Measurements from ENCODE around the gene ACADSB. TPM values are rescaled to one million over a fixed set of nuclear protein-coding genes. Genes with fewer than 3 reads are reported as not detected.

ACADSB gene
- polyA plus RNA-seq, 1 of the 3 experiments (the other 2 are of a cell fraction) = 5.9 TPM

DNA sequence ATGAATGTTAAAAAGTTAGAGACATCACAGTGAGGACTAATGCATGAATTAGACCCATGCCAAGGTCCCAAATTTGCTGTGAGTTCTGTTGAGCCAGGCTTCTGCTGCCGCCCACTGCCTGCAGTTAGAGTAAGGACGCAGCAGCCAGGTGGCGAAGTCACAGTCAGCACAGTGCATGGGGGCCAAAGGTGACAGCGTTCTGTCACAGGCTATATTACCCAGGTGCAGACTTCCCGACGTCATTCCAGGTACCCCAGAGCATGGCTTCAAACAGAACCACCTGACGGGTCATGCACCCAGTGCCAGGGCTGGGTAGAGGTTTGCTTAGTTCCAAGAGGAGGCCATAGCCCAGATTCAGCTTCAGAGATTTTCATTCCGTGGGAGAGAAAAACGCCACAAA is 93.1 kb downstream of the ACADSB start:
- no peak for TF ChIP-seq FOXJ3 (CRISPR knock-in tag; IDR thresholded peaks at IDR 0.05)
- TF ChIP-seq YY1 (IDR thresholded peaks at IDR 0.05; ENCODE audit: low read depth) = no peak
- TF ChIP-seq TCF12 (IDR thresholded peaks at IDR 0.05) = no peak
- TF ChIP-seq CHD2 (IDR thresholded peaks at IDR 0.05; ENCODE audit: low read length, partially characterized antibody) = no peak
- TF ChIP-seq, protein P1, sequence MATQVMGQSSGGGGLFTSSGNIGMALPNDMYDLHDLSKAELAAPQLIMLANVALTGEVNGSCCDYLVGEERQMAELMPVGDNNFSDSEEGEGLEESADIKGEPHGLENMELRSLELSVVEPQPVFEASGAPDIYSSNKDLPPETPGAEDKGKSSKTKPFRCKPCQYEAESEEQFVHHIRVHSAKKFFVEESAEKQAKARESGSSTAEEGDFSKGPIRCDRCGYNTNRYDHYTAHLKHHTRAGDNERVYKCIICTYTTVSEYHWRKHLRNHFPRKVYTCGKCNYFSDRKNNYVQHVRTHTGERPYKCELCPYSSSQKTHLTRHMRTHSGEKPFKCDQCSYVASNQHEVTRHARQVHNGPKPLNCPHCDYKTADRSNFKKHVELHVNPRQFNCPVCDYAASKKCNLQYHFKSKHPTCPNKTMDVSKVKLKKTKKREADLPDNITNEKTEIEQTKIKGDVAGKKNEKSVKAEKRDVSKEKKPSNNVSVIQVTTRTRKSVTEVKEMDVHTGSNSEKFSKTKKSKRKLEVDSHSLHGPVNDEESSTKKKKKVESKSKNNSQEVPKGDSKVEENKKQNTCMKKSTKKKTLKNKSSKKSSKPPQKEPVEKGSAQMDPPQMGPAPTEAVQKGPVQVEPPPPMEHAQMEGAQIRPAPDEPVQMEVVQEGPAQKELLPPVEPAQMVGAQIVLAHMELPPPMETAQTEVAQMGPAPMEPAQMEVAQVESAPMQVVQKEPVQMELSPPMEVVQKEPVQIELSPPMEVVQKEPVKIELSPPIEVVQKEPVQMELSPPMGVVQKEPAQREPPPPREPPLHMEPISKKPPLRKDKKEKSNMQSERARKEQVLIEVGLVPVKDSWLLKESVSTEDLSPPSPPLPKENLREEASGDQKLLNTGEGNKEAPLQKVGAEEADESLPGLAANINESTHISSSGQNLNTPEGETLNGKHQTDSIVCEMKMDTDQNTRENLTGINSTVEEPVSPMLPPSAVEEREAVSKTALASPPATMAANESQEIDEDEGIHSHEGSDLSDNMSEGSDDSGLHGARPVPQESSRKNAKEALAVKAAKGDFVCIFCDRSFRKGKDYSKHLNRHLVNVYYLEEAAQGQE (IDR thresholded peaks at IDR 0.05; ENCODE audit: low read depth, low read length) = no peak
- TF ChIP-seq MXI1 (IDR thresholded peaks at IDR 0.05; ENCODE audit: low read depth, low read length) = no peak
- TF ChIP-seq, protein P2, sequence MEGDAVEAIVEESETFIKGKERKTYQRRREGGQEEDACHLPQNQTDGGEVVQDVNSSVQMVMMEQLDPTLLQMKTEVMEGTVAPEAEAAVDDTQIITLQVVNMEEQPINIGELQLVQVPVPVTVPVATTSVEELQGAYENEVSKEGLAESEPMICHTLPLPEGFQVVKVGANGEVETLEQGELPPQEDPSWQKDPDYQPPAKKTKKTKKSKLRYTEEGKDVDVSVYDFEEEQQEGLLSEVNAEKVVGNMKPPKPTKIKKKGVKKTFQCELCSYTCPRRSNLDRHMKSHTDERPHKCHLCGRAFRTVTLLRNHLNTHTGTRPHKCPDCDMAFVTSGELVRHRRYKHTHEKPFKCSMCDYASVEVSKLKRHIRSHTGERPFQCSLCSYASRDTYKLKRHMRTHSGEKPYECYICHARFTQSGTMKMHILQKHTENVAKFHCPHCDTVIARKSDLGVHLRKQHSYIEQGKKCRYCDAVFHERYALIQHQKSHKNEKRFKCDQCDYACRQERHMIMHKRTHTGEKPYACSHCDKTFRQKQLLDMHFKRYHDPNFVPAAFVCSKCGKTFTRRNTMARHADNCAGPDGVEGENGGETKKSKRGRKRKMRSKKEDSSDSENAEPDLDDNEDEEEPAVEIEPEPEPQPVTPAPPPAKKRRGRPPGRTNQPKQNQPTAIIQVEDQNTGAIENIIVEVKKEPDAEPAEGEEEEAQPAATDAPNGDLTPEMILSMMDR (IDR thresholded peaks at IDR 0.05) = no peak
- TF ChIP-seq ELF1 (IDR thresholded peaks at IDR 0.05) = no peak
- TF ChIP-seq IRF3 (IDR thresholded peaks at IDR 0.05; ENCODE audit: low read depth, low read length) = no peak
- TF ChIP-seq MEF2A (IDR thresholded peaks at IDR 0.05; ENCODE audit: borderline replicate concordance, low read depth) = no peak
- TF ChIP-seq FOXM1 (IDR thresholded peaks at IDR 0.05; ENCODE audit: low read depth) = no peak
- TF ChIP-seq NRF1 (IDR thresholded peaks at IDR 0.05; ENCODE audit: low read depth, low read length) = no peak
- Histone ChIP-seq H3K4me2 (no peak overlapping the region), H3K9ac (no peak overlapping the region), H3K36me3 (replicated peaks in 1 of 2; ENCODE audit: control insufficient read depth in 1 of 2, insufficient read depth in 2 of 2, low read length in 1 of 2) (no peaks in the 10 kb centered on the region), H3K27me3 (ENCODE audit: insufficient read depth) (no peaks in the 10 kb centered on the region), H3K4me1 (ENCODE audit: control insufficient read depth in 1 of 2, insufficient read depth in 2 of 2, low read depth in 1 of 2, low read length in 1 of 2) (no peaks in the 10 kb centered on the region), H2AFZ (ENCODE audit: low read depth) (no peak overlapping the region), H3K4me3 (ENCODE audit: low read depth in 2 of 2, low read length in 1 of 2) (no peak overlapping the region), H3K9me2 (no peaks in the 10 kb centered on the region), H3F3A (replicated peaks; ENCODE audit: insufficient read depth) (no peaks in the 10 kb centered on the region), H3K79me2 (ENCODE audit: insufficient read depth) (no peaks in the 10 kb centered on the region), H3K27ac (ENCODE audit: low read depth in 2 of 2, low read length in 1 of 2) (no peak overlapping the region), H4K20me1 (ENCODE audit: insufficient read depth) (no peaks in the 10 kb centered on the region), H3K9me3 (no peaks in the 10 kb centered on the region)
- no peak for DNase-seq
- ChIA-PET CTCF (interaction anchor here (1.3 kb wide), 1 partner anchor 32 kb away, joined by 3 read pairs; no protein-coding TSS in a partner anchor), POLR2A (no interaction called here)
- 24% methylated on average over 9 of the region's 9 CpGs for WGBS (ENCODE audit: low lambda C conversion rate)

Data from SK-N-SH (cell line).